GM12878 (cell line): ENCODE results near the gene NODAL. TPM values are rescaled to one million over a fixed set of nuclear protein-coding genes. Genes with fewer than 3 reads are reported as not detected.

Source experiments
- ATAC-seq: fragments of 200-7000 bp; cut with Tn5 transposase; 3 replicates; pipeline ENCODE4 v1.9.1; 2020; ENCODE audit warnings: mild to moderate bottlenecking, moderate library complexity
- Bru-seq: library from RNA; stranded (reverse); fragments of 400-500 nt; gene quantifications from one replicate; lab custom pipeline; 2021; lab: Mats Ljungman, UMichigan
- BruChase-seq, 2 experiments: library from RNA; stranded (reverse); fragments of 400-500 nt; gene quantifications; one replicate each; lab custom pipeline; 2021; lab: Mats Ljungman, UMichigan
- BruUV-seq: library from RNA; stranded (reverse); fragments of 400-500 nt; replicated peaks from 2 replicates; lab custom pipeline; 2021; lab: Mats Ljungman, UMichigan
- CTCF ChIA-PET: fragments of 300-600 bp; sonication (Branson Sonifier 250); formaldehyde crosslinking; extraction: SDS; loops from one replicate; lab custom pipeline; 2021; ENCODE audit warnings: inconsistent platforms; lab: Yijun Ruan, JAX
- POLR2A ChIA-PET: fragments of 350-600 bp; formaldehyde crosslinking; extraction: SDS; loops from one replicate; lab custom pipeline; 2021; ENCODE audit warnings: inconsistent platforms; lab: Charles Lee
- RAD21 ChIA-PET: fragments of 300-600 bp; sonication (Branson Sonifier 250); formaldehyde crosslinking; loops from one replicate; lab custom pipeline; 2023; ENCODE audit warnings: antibody characterized with exemption; ENCODE audit not compliant: unreplicated experiment; lab: Charles Lee
- SMC1A ChIA-PET: fragments of 300-600 bp; sonication (Branson Sonifier 250); formaldehyde crosslinking; loops from one replicate; lab custom pipeline; 2023; ENCODE audit not compliant: unreplicated experiment, uncharacterized antibody; lab: Charles Lee
- DNase-seq: peaks from one replicate; pipeline ENCODE4 v3.0.0-alpha.2; 2011; ENCODE audit warnings: low read depth, low spot score
- FAIRE-seq: peaks from 3 replicates; lab custom pipeline; 2011; peaks lifted over from hg19 to GRCh38; lab: Jason Lieb, UNC
- H2AFZ ChIP-seq: 2 replicates; pipeline ENCODE4 v1.6.0; 2011; ENCODE audit warnings: low read depth, low read length, control low read depth; ENCODE audit not compliant: control insufficient read depth
- H3K27ac ChIP-seq: 2 replicates; pipeline ENCODE4 v1.5.1; 2011; ENCODE audit warnings: control low read depth; ENCODE audit not compliant: control insufficient read depth, insufficient read depth
- H3K27me3 ChIP-seq, 2 experiments: replicated peaks in 1 of 2; 2 replicates each; pipeline versions ENCODE4 v1.6.0 to v1.6.1; 2011; ENCODE audit warnings: low read length in 1 of 2; ENCODE audit not compliant: control insufficient read depth in 2 of 2, insufficient read depth in 2 of 2
- H3K36me3 ChIP-seq, 2 experiments: 2 replicates each; pipeline ENCODE4 v1.5.1; 2011; ENCODE audit warnings: low read length in 1 of 2; ENCODE audit not compliant: control insufficient read depth in 2 of 2, insufficient read depth in 2 of 2
- H3K4me1 ChIP-seq: 2 replicates; pipeline ENCODE4 v1.6.1; 2011; ENCODE audit warnings: mild to moderate bottlenecking, low read length, moderate library complexity, mixed read lengths; ENCODE audit not compliant: control insufficient read depth, insufficient read depth
- H3K4me2 ChIP-seq: 2 replicates; pipeline ENCODE4 v1.6.0; 2011; ENCODE audit warnings: control low read depth; ENCODE audit not compliant: control insufficient read depth, insufficient read depth
- H3K4me3 ChIP-seq: fragments of 200-600 bp; sonication (generic); 2 replicates; pipeline ENCODE4 v1.5.1; 2016
- H3K79me2 ChIP-seq: 2 replicates; pipeline ENCODE4 v1.6.0; 2011; ENCODE audit warnings: low read length; ENCODE audit not compliant: control insufficient read depth, insufficient read depth
- H3K9ac ChIP-seq: 2 replicates; pipeline ENCODE4 v1.8.0; 2011; ENCODE audit warnings: low read length, control low read depth, mixed read lengths; ENCODE audit not compliant: control insufficient read depth, insufficient read depth
- H3K9me3 ChIP-seq: replicated peaks from 3 replicates; pipeline ENCODE4 v1.5.1; 2011; ENCODE audit warnings: mild to moderate bottlenecking, low read length; ENCODE audit not compliant: control insufficient read depth, insufficient read depth
- H4K20me1 ChIP-seq: 2 replicates; pipeline ENCODE4 v1.6.0; 2011; ENCODE audit not compliant: control insufficient read depth, insufficient read depth
- SUZ12 ChIP-seq: fragments of 200-600 bp; sonication (generic); IDR thresholded peaks from one replicate; pipeline ENCODE4 v1.6.1; 2018; ENCODE audit warnings: antibody characterized with exemption, mild to moderate bottlenecking; ENCODE audit not compliant: unreplicated experiment
- ZZZ3 ChIP-seq: IDR thresholded peaks from 2 replicates; pipeline ENCODE4 v1.6.1; 2011; ENCODE audit warnings: low read depth; ENCODE audit not compliant: control insufficient read depth, insufficient read length
- WGBS: methylation state at CpG from one replicate; pipeline ENCODE4 v1.1.6; 2016; ENCODE audit warnings: low lambda C conversion rate; ENCODE audit not compliant: insufficient replicate concordance, insufficient coverage; ENCODE audit errors: missing lambda C conversion rate; 5-methylcytosine and 5-hydroxymethylcytosine counted together
- in situ Hi-C: fragments of 300-500 bp; cut with MboI; formaldehyde crosslinking; loops from 9 replicates; pipeline ENCODE4 v1.14.3; 2018; ENCODE audit warnings: mixed read lengths
- intact Hi-C: fragments of 100-400 bp; cut with micrococcal nuclease; formaldehyde crosslinking; loops from one replicate; pipeline ENCODE4 v1.14.2; 2022; ENCODE audit not compliant: unreplicated experiment
- long read RNA-seq, 2 experiments: library from polyadenylated mRNA; unstranded; transcript quantifications; one replicate each; pipeline ENCODE4 v2.0.0, GENCODE V29; 2019 to 2020
- polyA minus RNA-seq, 3 experiments: library from RNA; depleted of rRNA, polyadenylated mRNA; stranded (reverse); fragments of >200 nt; gene quantifications; 2 replicates each; pipeline ENCODE4 v1.2.3, GENCODE V29; 2011
- polyA plus RNA-seq, 11 experiments: library from polyadenylated mRNA; depleted of rRNA in 4 of 11; unstranded in 6 of 11; stranded (reverse) in 5 of 11; fragments of >200 nt; fragmentation: Nextera tagmentation in 4 of 11; fragmentation: Illumina TruSeq in 1 of 11; extraction: Ambion mirVana in 4 of 11; extraction: Trizol in 1 of 11; gene quantifications; 1 replicate in 1 of 11; 2 replicates in 10 of 11; pipeline versions ENCODE4 v1.2.1 to v1.2.3, GENCODE V29; 2011 to 2016; ENCODE audit warnings: inconsistent platforms in 2 of 11, missing spikeins in 2 of 11, low read depth in 1 of 11
- total RNA-seq, 4 experiments: library from RNA; depleted of rRNA in 3 of 4; stranded (reverse); fragments of >200 nt in 3 of 4; fragmentation: Illumina TruSeq in 1 of 4; extraction: Trizol in 1 of 4; gene quantifications; 2 replicates each; pipeline versions ENCODE4 v1.2.1 to v1.2.3, GENCODE V29; 2013 to 2021

NODAL gene
- total RNA-seq (2013; cell fraction: nucleolus; rRNA removed) = not detected in 2 replicates
- total RNA-seq (2014; rRNA removed) (not detected in 2 replicates), total RNA-seq (2014; rRNA removed; fragmentation: Illumina TruSeq; extraction: Trizol) (not detected in 2 replicates), total RNA-seq (2021) (0.11 TPM in 1 of 2 replicates, not detected in the other), polyA plus RNA-seq (2011; rRNA removed) (not detected in 2 replicates), polyA plus RNA-seq (2014; fragmentation: Illumina TruSeq; extraction: Trizol) (not detected in 2 replicates), polyA plus RNA-seq (2014; fragmentation: Nextera tagmentation; extraction: Ambion mirVana) (not detected), polyA plus RNA-seq (2014; rRNA removed) (not detected in 2 replicates), polyA plus RNA-seq (2016; fragmentation: Nextera tagmentation; extraction: Ambion mirVana) (not detected), polyA minus RNA-seq (2011; rRNA and poly(A)+ RNA removed) (not detected in 2 replicates), Bru-seq, nascent RNA (not detected), BruChase-seq, experiment 1, labeled RNA remaining after a 6-hour chase (not detected), BruChase-seq, experiment 2, labeled RNA remaining after a 2-hour chase (percentile 8 among the genes with signal in this experiment)
- polyA plus RNA-seq (2011; ENCODE audit: low read depth) = not detected
- polyA plus RNA-seq (2011; cell fraction: cytosol; rRNA removed) = not detected in 2 replicates
- not detected in 2 replicates for polyA plus RNA-seq (2011; cell fraction: nucleus; rRNA removed)
- not detected in 2 replicates for polyA plus RNA-seq (2012)
- polyA minus RNA-seq (2011; cell fraction: cytosol; rRNA and poly(A)+ RNA removed) = not detected in 2 replicates
- polyA minus RNA-seq (2011; cell fraction: nucleus; rRNA and poly(A)+ RNA removed) = not detected in 2 replicates
- long read RNA-seq, experiment 1 = 0 reads
- long read RNA-seq, experiment 2 = 0 reads

DNA sequence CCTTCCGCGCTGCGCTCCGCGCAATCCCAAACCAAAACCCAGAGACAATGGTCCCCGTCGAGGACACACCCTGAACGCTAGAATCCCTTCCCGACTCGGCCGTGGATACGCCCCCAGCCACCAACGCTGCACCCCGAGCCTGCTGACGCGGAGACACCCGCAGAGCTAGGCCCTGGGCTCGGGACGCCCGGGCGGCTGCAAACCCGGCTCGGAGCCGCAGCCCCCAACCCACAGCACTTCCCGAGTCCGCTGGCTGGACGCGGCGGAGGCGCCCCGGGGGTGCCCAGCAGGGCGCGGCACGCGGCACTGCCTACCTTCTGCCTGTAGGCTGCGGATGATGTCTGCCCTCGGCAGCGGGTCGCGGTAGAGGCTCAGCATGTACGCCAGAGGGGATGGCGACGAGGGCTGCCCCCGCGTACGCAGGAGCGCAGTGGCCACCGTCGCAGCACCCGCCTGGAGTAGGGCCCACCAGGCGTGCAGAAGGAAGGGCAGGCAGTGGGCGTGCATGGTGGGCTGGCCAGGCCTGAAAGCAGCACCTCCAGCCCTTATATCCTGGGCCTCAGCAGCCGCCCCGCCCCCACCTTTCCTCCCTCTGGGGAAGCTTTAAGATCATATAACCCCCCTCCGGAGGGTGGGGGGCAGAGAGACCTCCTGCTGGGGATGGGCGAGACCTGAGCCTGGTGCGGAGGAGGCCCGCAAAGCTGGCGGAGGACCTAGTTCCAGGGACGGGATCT, at the start of gene NODAL:
TSS of gene NODAL (minus strand) at position 521 of the 734 bp plus-strand sequence. CDS start at position 507, 14 bp downstream.
- DNase-seq = no peak
- ChIA-PET POLR2A (no interaction called here), CTCF (no interaction called here), SMC1A (no interaction called here), RAD21 (no interaction called here)
- TF ChIP-seq ZZZ3 (no peak), SUZ12 (peak; percentile 61)
- no peaks in the 10 kb centered on the region for H3K36me3 ChIP-seq
- no peaks in the 10 kb centered on the region for H4K20me1 ChIP-seq
- H3K4me3 ChIP-seq = no peak within 1 kb of the TSS
- no peaks in the 10 kb centered on the region for H3K4me1 ChIP-seq
- no peak within 1 kb of the TSS for H3K27ac ChIP-seq
- peaks cover 13 to 18% of the 10 kb centered on the region in 2 experiments for H3K27me3 ChIP-seq
- WGBS = 33% methylated on average over 41 of the region's 60 CpGs
- no peak for ATAC-seq
- no peak within 1 kb of the TSS for H3K9ac ChIP-seq
- H2AFZ ChIP-seq = no peak within 1 kb of the TSS
- in situ Hi-C loops (no loop called here), intact Hi-C loops (no loop called here)
- no peaks in the 10 kb centered on the region for H3K79me2 ChIP-seq
- H3K9me3 ChIP-seq = no peaks in the 10 kb centered on the region
- BruUV-seq = no TSS peak
- H3K4me2 ChIP-seq = no peak within 1 kb of the TSS
- no peak for FAIRE-seq
